H1 (cell line): ENCODE data around the gene E2F1. TPM values are rescaled to one million over a fixed set of nuclear protein-coding genes. Genes with fewer than 3 reads are reported as not detected.

ENCODE experiments used
- CTCF ChIA-PET: fragments of 300-600 bp; sonication (Branson Sonifier 250); formaldehyde crosslinking; loops from one replicate; lab custom pipeline; 2021; ENCODE audit not compliant: partially characterized antibody; lab: Charles Lee
- POLR2A ChIA-PET: fragments of 300-600 bp; sonication (Branson Sonifier 250); formaldehyde crosslinking; loops from one replicate; lab custom pipeline; 2021; ENCODE audit warnings: inconsistent platforms; ENCODE audit not compliant: partially characterized antibody; lab: Charles Lee
- DNase-seq, 2 experiments: peaks; one replicate each; pipeline versions ENCODE4 v3.0.0 to v3.0.0-alpha.2; 2010 to 2022; ENCODE audit warnings: low spot score in 2 of 2, low read depth in 1 of 2, mixed read lengths in 1 of 2
- FAIRE-seq: peaks from 2 replicates; lab custom pipeline; 2011; peaks lifted over from hg19 to GRCh38; lab: Jason Lieb, UNC
- H2AFZ ChIP-seq: 2 replicates; pipeline ENCODE4 v1.8.1; 2012; ENCODE audit warnings: low read length, inconsistent platforms
- H2AK5ac ChIP-seq: 2 replicates; pipeline ENCODE4 v1.6.1; 2013; ENCODE audit warnings: low read depth, low read length
- H2BK120ac ChIP-seq: replicated peaks from 2 replicates; pipeline ENCODE3; 2013; ENCODE audit warnings: low read depth, low read length, inconsistent platforms
- H2BK12ac ChIP-seq: 2 replicates; pipeline ENCODE4 v1.6.1; 2013; ENCODE audit warnings: low read depth, low read length
- H2BK15ac ChIP-seq: 2 replicates; pipeline ENCODE4 v1.6.1; 2013; ENCODE audit warnings: low read length
- H2BK20ac ChIP-seq: 2 replicates; pipeline ENCODE4 v1.6.1; 2013; ENCODE audit warnings: low read length
- H2BK5ac ChIP-seq: 2 replicates; pipeline ENCODE4 v1.6.1; 2013; ENCODE audit warnings: low read depth, low read length
- H3K14ac ChIP-seq: 2 replicates; pipeline ENCODE4 v1.6.1; 2013; ENCODE audit warnings: inconsistent platforms; ENCODE audit not compliant: insufficient read length
- H3K18ac ChIP-seq: 2 replicates; pipeline ENCODE4 v1.6.1; 2013; ENCODE audit warnings: low read length; ENCODE audit errors: extremely low read depth
- H3K23ac ChIP-seq: 2 replicates; pipeline ENCODE4 v1.6.1; 2013; ENCODE audit warnings: inconsistent platforms; ENCODE audit not compliant: insufficient read length
- H3K23me2 ChIP-seq: 2 replicates; pipeline ENCODE4 v1.6.1; 2013; ENCODE audit warnings: low read depth, low read length
- H3K27ac ChIP-seq: 2 replicates; pipeline ENCODE4 v1.6.1; 2011; ENCODE audit warnings: low read depth, low read length, inconsistent platforms
- H3K27me3 ChIP-seq, 4 experiments: replicated peaks in 1 of 4; 1 replicate in 1 of 4; 2 replicates in 3 of 4; pipeline versions ENCODE4 v1.6.1 to v1.8.1; 2011 to 2013; ENCODE audit warnings: low read length in 3 of 4, mild to moderate bottlenecking in 3 of 4, inconsistent platforms in 2 of 4, mixed read lengths in 2 of 4, moderate library complexity in 1 of 4; ENCODE audit not compliant: control insufficient read depth in 3 of 4, insufficient read depth in 3 of 4; ENCODE audit errors: extremely low read depth in 1 of 4
- H3K36me3 ChIP-seq, 4 experiments: 2 replicates each; pipeline versions ENCODE4 v1.6.1 to v1.8.1; 2011 to 2013; ENCODE audit warnings: mild to moderate bottlenecking in 4 of 4, low read length in 3 of 4, moderate library complexity in 2 of 4, control low read depth in 1 of 4, inconsistent platforms in 1 of 4; ENCODE audit not compliant: insufficient read depth in 4 of 4, control insufficient read depth in 2 of 4
- H3K4ac ChIP-seq: replicated peaks from 2 replicates; pipeline ENCODE3; 2013; ENCODE audit warnings: low read length, low read depth, mixed read lengths, inconsistent platforms; ENCODE audit not compliant: insufficient read length
- H3K4me1 ChIP-seq, 4 experiments: replicated peaks in 1 of 4; 1 replicate in 1 of 4; 2 replicates in 3 of 4; pipeline versions ENCODE4 v1.6.1 to v1.8.1; 2011 to 2013; ENCODE audit warnings: low read length in 3 of 4, inconsistent platforms in 2 of 4, mixed read lengths in 1 of 4; ENCODE audit not compliant: insufficient read depth in 4 of 4, control insufficient read depth in 3 of 4
- H3K4me2 ChIP-seq, 2 experiments: 2 replicates each; pipeline versions ENCODE4 v1.6.1 to v1.8.1; 2011 to 2013; ENCODE audit warnings: low read depth in 2 of 2, low read length in 2 of 2, control low read depth in 1 of 2, inconsistent platforms in 1 of 2, mild to moderate bottlenecking in 1 of 2; ENCODE audit not compliant: insufficient read depth in 1 of 2
- H3K4me3 ChIP-seq, 4 experiments: fragments of 200-600, 300-600 bp in 1 of 4; sonication (generic), shearing (Covaris generic), sonication (Bioruptor Twin) in 1 of 4; 2 replicates each; pipeline versions ENCODE4 v1.5.1 to v1.8.1; 2011 to 2016; ENCODE audit warnings: low read length in 4 of 4, low read depth in 3 of 4, control low read depth in 2 of 4, inconsistent platforms in 2 of 4, mild to moderate bottlenecking in 2 of 4, mixed read lengths in 1 of 4, moderate library complexity in 1 of 4; ENCODE audit not compliant: insufficient read depth in 2 of 4; ENCODE audit errors: extremely low read depth in 1 of 4
- H3K56ac ChIP-seq: replicated peaks from 2 replicates; pipeline ENCODE3; 2013; ENCODE audit warnings: low read depth, mild to moderate bottlenecking, mixed read lengths, low read length, inconsistent platforms; ENCODE audit not compliant: insufficient read length
- H3K79me1 ChIP-seq: 2 replicates; pipeline ENCODE4 v1.6.1; 2013; ENCODE audit warnings: low read depth, low read length, control low read depth
- H3K79me2 ChIP-seq, 2 experiments: 2 replicates each; pipeline versions ENCODE4 v1.6.1 to v1.8.1; 2012 to 2013; ENCODE audit warnings: low read length in 2 of 2, mild to moderate bottlenecking in 2 of 2, inconsistent platforms in 1 of 2; ENCODE audit not compliant: insufficient read depth in 2 of 2, control insufficient read depth in 1 of 2
- H3K9ac ChIP-seq, 4 experiments: replicated peaks in 1 of 4; 1 replicate in 1 of 4; 2 replicates in 3 of 4; pipeline versions ENCODE4 v1.6.1 to v1.8.1; 2011 to 2013; ENCODE audit warnings: low read depth in 3 of 4, low read length in 3 of 4, control low read depth in 2 of 4, mild to moderate bottlenecking in 2 of 4, moderate library complexity in 2 of 4, inconsistent platforms in 1 of 4; ENCODE audit errors: extremely low read depth in 1 of 4
- H3K9me3 ChIP-seq, 2 experiments: 2 replicates each; pipeline versions ENCODE4 v1.6.1 to v1.8.1; 2012 to 2013; ENCODE audit warnings: mild to moderate bottlenecking in 2 of 2, moderate library complexity in 2 of 2, control low read depth in 1 of 2, inconsistent platforms in 1 of 2, low read depth in 1 of 2, low read length in 1 of 2, mixed read lengths in 1 of 2; ENCODE audit not compliant: insufficient read depth in 2 of 2
- H4K20me1 ChIP-seq, 2 experiments: replicated peaks in 1 of 2; 2 replicates each; pipeline versions ENCODE3 to v1.8.1; 2011 to 2013; ENCODE audit warnings: inconsistent platforms in 2 of 2, low read length in 2 of 2, mild to moderate bottlenecking in 1 of 2; ENCODE audit not compliant: insufficient read depth in 2 of 2, control insufficient read depth in 1 of 2
- H4K5ac ChIP-seq: 2 replicates; pipeline ENCODE4 v1.6.1; 2013; ENCODE audit warnings: low read length, low read depth, mixed read lengths, inconsistent platforms; ENCODE audit not compliant: insufficient read length
- H4K8ac ChIP-seq: 2 replicates; pipeline ENCODE4 v1.8.0; 2013; ENCODE audit warnings: mild to moderate bottlenecking, moderate library complexity, low read length, inconsistent platforms; ENCODE audit not compliant: insufficient read depth; ENCODE audit errors: extremely low read depth
- H4K91ac ChIP-seq: replicated peaks from 2 replicates; pipeline ENCODE3; 2013; ENCODE audit warnings: low read length, mixed read lengths, inconsistent platforms; ENCODE audit not compliant: insufficient read length
- CEBPB ChIP-seq: IDR thresholded peaks from 2 replicates; pipeline ENCODE4 v1.6.1; 2012; ENCODE audit warnings: low read depth, low read length
- E2F6 ChIP-seq: IDR thresholded peaks from 2 replicates; pipeline ENCODE4 v1.6.1; 2012; ENCODE audit warnings: inconsistent platforms
- FOSL1 ChIP-seq: IDR thresholded peaks from 2 replicates; pipeline ENCODE4 v1.6.1; 2011; ENCODE audit warnings: mild to moderate bottlenecking, low read depth, low read length, moderate library complexity; ENCODE audit not compliant: insufficient read depth
- HDAC6 ChIP-seq: IDR thresholded peaks from one replicate; pipeline ENCODE4 v1.7.1; 2012; ENCODE audit warnings: low read depth, mild to moderate bottlenecking, inconsistent platforms, low read length, moderate library complexity
- POU5F1 ChIP-seq: IDR thresholded peaks from 2 replicates; pipeline ENCODE4 v1.6.1; 2011; ENCODE audit warnings: low read depth, mild to moderate bottlenecking, low read length, moderate library complexity
- RBBP5 ChIP-seq: IDR thresholded peaks from 2 replicates; pipeline ENCODE4 v1.7.1; 2012; ENCODE audit warnings: low read depth, mild to moderate bottlenecking, inconsistent platforms, low read length, moderate library complexity, borderline replicate concordance
- SIX5 ChIP-seq: IDR thresholded peaks from 2 replicates; pipeline ENCODE4 v1.6.1; 2011; ENCODE audit warnings: mild to moderate bottlenecking, low read depth, low read length
- TBP ChIP-seq: IDR thresholded peaks from 2 replicates; pipeline ENCODE4 v1.6.1; 2011; ENCODE audit warnings: low read depth, low read length, improper control_type of control experiment
- ZNF274 ChIP-seq: IDR thresholded peaks from 2 replicates; pipeline ENCODE4 v1.7.0; 2012; ENCODE audit warnings: low read length, borderline replicate concordance; ENCODE audit errors: extremely low read depth
- WGBS, 2 experiments: shearing (Covaris generic) in 1 of 2; methylation state at CpG; one replicate each; pipeline versions ENCODE4 v1.1.6 to v1.1.7; 2013 to 2015; ENCODE audit warnings: low lambda C conversion rate in 2 of 2, mixed read lengths in 2 of 2, inconsistent platforms in 1 of 2, low coverage in 1 of 2, missing lambda C conversion rate in 1 of 2; ENCODE audit not compliant: insufficient replicate concordance in 2 of 2, insufficient coverage in 1 of 2, insufficient read length in 1 of 2; ENCODE audit errors: extremely low coverage in 1 of 2, missing lambda C conversion rate in 1 of 2; 5-methylcytosine and 5-hydroxymethylcytosine counted together
- polyA plus RNA-seq, 7 experiments: library from polyadenylated mRNA; depleted of rRNA in 3 of 7; stranded (reverse) in 5 of 7; unstranded in 2 of 7; fragments of >200 nt in 5 of 7; fragments of 200-250 nt in 2 of 7; gene quantifications; 1 replicate in 5 of 7; 2 replicates in 1 of 7; 4 replicates in 1 of 7; pipeline versions ENCODE4 v1.2.1 to v1.2.3, GENCODE V29; 2011 to 2013; ENCODE audit warnings: missing spikeins in 2 of 7, mixed read lengths in 2 of 7
- total RNA-seq: library from RNA; stranded (reverse); fragmentation: NEBNext Ultra II Directional; extraction: Animal tissue kit (Norgen Biotek cat#: 25700); gene quantifications from 2 replicates; pipeline ENCODE4 v1.2.1, GENCODE V29; 2021

E2F1 gene
- total and polyA plus RNA-seq, 2 of the 8 experiments (the other 6 are each of a cell fraction or from before 2014, with no cell fraction given), result 33.4 to 35.8 TPM

GRCh38 chr20:33671573-33672288 is 14.5 kb downstream of the E2F1 start:
- no peak overlapping the region for H3K4me2 ChIP-seq
- TF ChIP-seq E2F6 (no peak), HDAC6 (no peak), SIX5 (no peak), ZNF274 (no peak), FOSL1 (no peak), TBP (no peak), RBBP5 (no peak), CEBPB (no peak), POU5F1 (no peak)
- TF ChIP-seq, all 59 proteins: peak for 0

More at GRCh38 chr20:33671573-33672288, 14.5 kb downstream of the E2F1 start:
- no peak overlapping the region for H3K27ac ChIP-seq
- no peak for DNase-seq
- H3K4ac ChIP-seq, result no peak overlapping the region
- peaks cover 0 to 28% (median 14%) of the 10 kb centered on the region in 4 experiments; a peak in 5 of 7 replicates for H3K4me1 ChIP-seq
- no peak overlapping the region for H4K91ac ChIP-seq
- H2BK5ac ChIP-seq, result no peak overlapping the region
- H2BK15ac ChIP-seq, result no peak overlapping the region
- no peak overlapping the region; a peak in 1 of 7 replicates for H3K9ac ChIP-seq
- H2BK120ac ChIP-seq, result no peak overlapping the region
- CTCF ChIA-PET, result interaction anchor here (0.6 to 1.7 kb wide), 7 partner anchors 8 to 409 kb away, joined by 3 to 6 read pairs (median 3); no protein-coding TSS in a partner anchor
- H4K20me1 ChIP-seq, result peaks cover 0 to 27% of the 10 kb centered on the region in 2 experiments
- H3K56ac ChIP-seq, result no peak overlapping the region
- no peak overlapping the region for H2BK20ac ChIP-seq
- no peaks in the 10 kb centered on the region; the same call in 1 of the 2 replicates for H3K79me1 ChIP-seq
- no peak overlapping the region for H3K14ac ChIP-seq
- H3K27me3 ChIP-seq, result peaks cover 0 to 7% (median 3%) of the 10 kb centered on the region in 4 experiments; a peak in 3 of 7 replicates
- 94% methylated on average over 8 of the region's 8 CpGs; no CpG with 5 or more reads in 1 of the 2 experiments for WGBS, 2 experiments
- H3K23ac ChIP-seq, result no peak overlapping the region
- FAIRE-seq, result no peak
- no peak overlapping the region for H2AK5ac ChIP-seq
- no peak overlapping the region for H2AFZ ChIP-seq
- peaks cover 4 to 16% (median 12%) of the 10 kb centered on the region in 4 experiments; a peak in 6 of 8 replicates for H3K36me3 ChIP-seq
- no peak overlapping the region for H2BK12ac ChIP-seq
- POLR2A ChIA-PET, result interaction anchor here (0.5 to 17.9 kb wide), 6 partner anchors 4 to 256 kb away, joined by 3 to 245 read pairs (median 4); partner anchors contain the start of genes ACTL10, C20orf144 and NECAB3
- no peak overlapping the region for H4K5ac ChIP-seq
- peak overlapping the region; percentile 48; the same call in 1 of the 2 replicates for H4K8ac ChIP-seq
- peaks cover 23% of the 10 kb centered on the region for H3K23me2 ChIP-seq
- no peak overlapping the region for H3K4me3 ChIP-seq
- no peaks in the 10 kb centered on the region for H3K79me2 ChIP-seq
- H3K9me3 ChIP-seq, result peaks cover 0 to 5% of the 10 kb centered on the region in 2 experiments; a peak in 1 of 4 replicates
- H3K18ac ChIP-seq, result no peak overlapping the region
